ENCODE measurements around the gene EDDM3A. TPM values are rescaled to one million over a fixed set of nuclear protein-coding genes. Genes with fewer than 3 reads are reported as not detected.
A peak's percentile ranks its signal among the peaks of the same experiment; 100 is the strongest.

The EDDM3A gene
- total RNA-seq, 4 donors from 2014 or later, result not detected

GRCh38 chr14:20706657-20707355 lies 38.9 kb upstream of the EDDM3A start:
- no peak for TF ChIP-seq CTCF (IDR thresholded peaks at IDR 0.05)
- DNase-seq (ENCODE audit: low spot score) (no peak), ATAC-seq (ENCODE audit: low FRiP score) (no peak)

DNA sequence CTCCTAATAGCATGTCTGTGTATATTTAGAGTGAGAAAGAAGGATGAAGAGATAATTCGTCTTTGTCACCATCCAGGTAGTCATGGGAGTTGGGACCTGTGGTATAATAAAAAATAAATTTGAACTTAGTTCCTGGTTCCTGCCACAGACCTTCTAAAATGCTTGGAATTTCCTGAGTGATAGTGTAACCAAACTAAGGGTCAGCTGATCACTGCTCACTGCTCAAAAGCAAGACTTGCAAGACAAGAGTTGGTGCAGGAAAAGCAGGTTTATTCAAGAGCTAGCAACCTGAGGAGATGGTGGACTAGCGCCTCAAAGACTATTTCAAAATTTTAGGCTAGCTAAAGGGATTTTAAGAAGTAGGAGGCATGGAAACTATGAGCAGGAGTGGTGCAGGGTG lies 38.1 kb upstream of the EDDM3A start:
- no peak for ATAC-seq (ENCODE audit: low FRiP score)
- TF ChIP-seq CTCF (IDR thresholded peaks at IDR 0.05), result no peak
- DNase-seq (ENCODE audit: low spot score), result no peak

- TF ChIP-seq CTCF (IDR thresholded peaks at IDR 0.05), result no peak
- no peak for ATAC-seq (ENCODE audit: low FRiP score)
- no peak for DNase-seq (ENCODE audit: low spot score)
These were observed 34.4 kb upstream of the EDDM3A start for GRCh38 chr14:20711261-20711660.

DNA sequence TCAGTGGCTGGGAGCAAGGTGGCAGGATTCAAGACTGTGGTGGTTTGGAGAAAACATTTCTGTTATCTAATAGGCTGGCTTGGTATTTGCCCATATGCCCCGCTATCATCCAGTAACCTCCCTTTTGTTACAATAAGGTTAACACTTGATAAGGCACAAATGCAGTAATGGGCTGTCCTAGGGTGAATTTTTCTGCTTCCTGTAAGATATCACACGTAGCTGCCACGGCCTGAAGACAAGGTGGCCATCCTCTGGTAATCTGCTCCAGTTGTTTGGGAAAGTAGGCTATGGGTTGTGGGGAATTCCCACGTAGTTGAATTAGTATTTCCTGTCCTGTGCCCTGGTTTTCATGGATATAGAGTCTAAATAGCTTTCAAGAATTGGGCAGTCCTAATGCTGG lies 34.0 kb upstream of the EDDM3A start:
- DNase-seq (ENCODE audit: low spot score) (no peak), ATAC-seq (ENCODE audit: low FRiP score) (no peak)
- TF ChIP-seq CTCF (IDR thresholded peaks at IDR 0.05), result no peak

- ATAC-seq (ENCODE audit: low FRiP score) (no peak), DNase-seq (ENCODE audit: low spot score) (no peak)
- TF ChIP-seq CTCF (IDR thresholded peaks at IDR 0.05), result no peak
These were observed 32.8 kb upstream of the EDDM3A start for GRCh38 chr14:20712904-20713303.

GRCh38 chr14:20714593-20715250 lies 31.0 kb upstream of the EDDM3A start:
- DNase-seq (ENCODE audit: low spot score), result peak; percentile 87
- ATAC-seq (ENCODE audit: low FRiP score), result peak; percentile 83
- no peak for TF ChIP-seq CTCF (IDR thresholded peaks at IDR 0.05)

GRCh38 chr14:20719777-20720176 lies 25.9 kb upstream of the EDDM3A start:
- no peak for ATAC-seq (ENCODE audit: low FRiP score)
- DNase-seq (ENCODE audit: low spot score), result no peak
- TF ChIP-seq CTCF (IDR thresholded peaks at IDR 0.05), result no peak

All from omental fat pad (tissue), 4 donors.